ENCODE measurements around the gene NUDT4.
"Not testable (repeated sequence)": the region's sequence is repeated elsewhere in the genome, so short reads cannot be mapped to it uniquely, and the experiment has no call there.

Gene NUDT4

DNA sequence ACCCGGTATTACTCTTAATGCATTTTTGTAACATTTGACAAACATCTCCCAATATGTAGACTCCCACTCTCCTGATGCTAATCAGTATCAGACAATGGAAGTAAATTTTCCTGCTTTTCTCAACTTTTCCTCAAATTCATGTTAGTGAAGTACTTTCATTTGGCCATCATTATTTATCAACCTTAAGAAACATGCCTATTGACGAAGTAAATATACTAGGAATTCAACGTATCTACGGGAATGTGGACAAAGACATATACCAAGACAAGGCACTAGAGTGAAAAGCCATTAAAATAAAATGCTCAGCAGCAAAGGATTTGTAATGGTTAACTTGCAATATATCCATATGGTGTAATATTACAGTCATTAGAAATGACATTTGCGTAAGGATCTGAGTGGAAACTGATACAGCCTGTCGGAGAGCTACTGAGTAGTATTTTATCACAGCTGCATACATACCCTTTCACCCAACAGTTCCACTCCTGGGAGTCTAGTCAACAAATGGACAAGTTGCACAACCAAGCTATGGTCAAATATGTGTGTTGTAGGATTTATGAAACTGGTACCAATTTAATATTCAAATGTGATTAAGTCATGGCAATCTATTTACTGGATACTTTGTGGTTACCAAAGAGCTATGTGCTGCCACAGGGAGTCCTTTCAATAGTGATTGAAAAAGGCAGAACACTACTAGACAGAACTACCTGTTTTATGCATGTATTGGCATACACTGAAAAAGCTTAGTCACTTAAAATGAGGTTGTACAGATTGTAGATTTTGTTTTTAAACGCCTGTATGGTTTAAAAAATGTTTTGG, 26.5 kb downstream of the NUDT4 start:
- no peak overlapping the region for H3K27ac ChIP-seq (ENCODE audit: low read depth, low read length)
- no peaks in the 10 kb centered on the region for H3K9me3 ChIP-seq (ENCODE audit: control insufficient read depth, insufficient read depth, low read length)
- no peak overlapping the region for H3K9ac ChIP-seq (ENCODE audit: low read depth, low read length)
- no peak overlapping the region for H3K4me3 ChIP-seq (ENCODE audit: low read depth, low read length)
- peaks cover 29% of the 10 kb centered on the region for H3K36me3 ChIP-seq (ENCODE audit: control insufficient read depth, insufficient read depth, low read length)
- no peaks in the 10 kb centered on the region for H3K27me3 ChIP-seq (ENCODE audit: control insufficient read depth, insufficient read depth, low read length)
- H3K4me1 ChIP-seq (ENCODE audit: control insufficient read depth, insufficient read depth, low read length) = no peaks in the 10 kb centered on the region

DNA sequence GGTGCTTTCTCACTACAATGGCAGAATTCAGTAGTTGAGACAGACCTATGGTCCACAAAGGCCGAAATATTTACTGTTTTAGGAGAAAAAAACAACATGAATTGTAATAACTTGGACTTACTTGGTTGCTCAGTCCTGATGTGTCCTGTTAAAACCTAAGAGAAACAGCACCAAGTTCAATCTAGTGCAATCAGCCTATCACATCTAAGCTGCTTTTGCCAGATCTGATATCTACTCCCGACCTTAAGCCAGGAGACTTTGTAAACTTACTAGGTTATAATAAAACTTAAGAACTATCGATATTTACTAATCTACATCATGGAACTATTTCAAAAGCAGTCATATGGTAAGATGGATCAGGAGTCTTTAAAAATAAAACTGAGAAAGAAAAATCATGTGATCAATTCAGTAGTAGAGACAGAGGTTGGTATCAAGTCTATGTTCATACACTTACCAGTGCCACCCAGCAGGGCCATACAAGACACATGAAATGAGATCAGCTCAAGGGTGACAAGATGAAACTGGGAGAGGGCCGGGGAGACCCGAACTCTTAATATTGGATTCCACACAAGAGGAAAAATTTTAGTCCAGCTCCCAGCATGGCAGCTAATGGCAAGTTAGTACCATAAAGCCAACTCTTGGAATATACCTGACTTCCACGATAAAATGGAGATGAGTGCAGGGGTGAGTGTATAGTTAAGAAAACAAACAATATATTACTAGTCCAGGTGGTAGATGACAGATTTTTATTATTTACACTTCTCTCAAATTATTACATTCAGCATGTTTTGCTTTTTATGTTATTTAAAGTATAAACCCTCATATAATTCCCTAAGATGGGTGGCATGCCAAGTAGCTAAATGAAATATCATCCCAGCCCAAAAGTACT, 27.5 kb downstream of the NUDT4 start:
- Histone ChIP-seq H3K9me3 (ENCODE audit: control insufficient read depth, insufficient read depth, low read length) (no peaks in the 10 kb centered on the region), H3K36me3 (ENCODE audit: control insufficient read depth, insufficient read depth, low read length) (peaks cover 38% of the 10 kb centered on the region), H3K27ac (ENCODE audit: low read depth, low read length) (no peak overlapping the region), H3K9ac (ENCODE audit: low read depth, low read length) (no peak overlapping the region), H3K27me3 (ENCODE audit: control insufficient read depth, insufficient read depth, low read length) (no peaks in the 10 kb centered on the region), H3K4me1 (ENCODE audit: control insufficient read depth, insufficient read depth, low read length) (no peaks in the 10 kb centered on the region), H3K4me3 (ENCODE audit: low read depth, low read length) (no peak overlapping the region)

DNA sequence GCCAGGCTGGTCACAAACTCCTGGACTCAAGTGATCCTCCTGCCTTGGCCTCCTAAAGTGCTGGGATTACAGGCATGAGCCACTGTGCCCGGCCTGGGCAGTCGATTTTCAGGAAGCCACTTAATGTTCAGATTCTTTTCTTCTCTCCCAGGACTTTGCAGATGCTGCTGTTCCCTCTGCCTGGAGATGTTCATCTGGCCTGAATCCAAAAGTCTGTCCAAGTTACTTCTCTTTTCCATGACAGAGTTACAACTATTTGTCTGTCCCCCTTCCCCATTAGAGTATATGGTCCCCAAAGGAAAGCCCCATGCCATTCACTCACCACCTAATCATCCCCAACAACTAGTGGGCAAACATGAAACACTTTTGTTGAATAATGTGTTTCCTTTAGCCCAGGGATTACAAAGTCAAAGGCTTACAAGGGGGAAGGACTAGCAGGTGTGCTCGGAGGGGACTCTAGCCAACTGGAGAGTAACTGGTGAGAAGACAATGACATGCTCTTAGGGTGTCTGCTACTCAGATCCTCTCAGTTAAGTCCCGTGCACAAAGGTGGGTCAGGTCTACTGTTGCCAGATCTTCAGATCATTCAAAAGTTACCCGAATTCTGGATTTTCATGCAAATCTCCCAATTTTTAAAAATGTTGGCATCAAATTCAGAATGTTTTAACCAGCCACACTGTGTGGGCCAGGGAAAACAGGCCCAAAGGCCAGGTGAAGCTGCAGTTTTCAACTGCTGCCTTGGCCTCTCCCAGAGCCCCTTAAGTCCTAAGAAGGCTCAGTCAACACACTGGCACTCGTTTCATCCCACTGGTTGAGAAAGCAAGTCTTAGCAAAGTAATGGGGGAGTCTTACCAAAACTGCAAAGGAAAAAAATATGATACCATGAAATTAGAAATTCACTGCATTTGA, 29.6 kb downstream of the NUDT4 start:
- H3K36me3 ChIP-seq (ENCODE audit: control insufficient read depth, insufficient read depth, low read length) = peaks cover 44% of the 10 kb centered on the region

GRCh38 chr12:93407963-93408283, 30.2 kb downstream of the NUDT4 start:
- no peaks in the 10 kb centered on the region for H3K4me1 ChIP-seq (ENCODE audit: control insufficient read depth, insufficient read depth, low read length)
- H3K9ac ChIP-seq (ENCODE audit: low read depth, low read length) = no peak overlapping the region
- no peaks in the 10 kb centered on the region for H3K27me3 ChIP-seq (ENCODE audit: control insufficient read depth, insufficient read depth, low read length)
- no peaks in the 10 kb centered on the region for H3K9me3 ChIP-seq (ENCODE audit: control insufficient read depth, insufficient read depth, low read length)
- H3K4me3 ChIP-seq (ENCODE audit: low read depth, low read length) = no peak overlapping the region
- peaks cover 40% of the 10 kb centered on the region for H3K36me3 ChIP-seq (ENCODE audit: control insufficient read depth, insufficient read depth, low read length)
- H3K27ac ChIP-seq (ENCODE audit: low read depth, low read length) = no peak overlapping the region

More for the DNA sequence above, 29.6 kb downstream of the NUDT4 start:
- Histone ChIP-seq H3K4me1 (ENCODE audit: control insufficient read depth, insufficient read depth, low read length) (no peaks in the 10 kb centered on the region), H3K27ac (ENCODE audit: low read depth, low read length) (no peak overlapping the region), H3K27me3 (ENCODE audit: control insufficient read depth, insufficient read depth, low read length) (no peaks in the 10 kb centered on the region), H3K9ac (ENCODE audit: low read depth, low read length) (no peak overlapping the region), H3K9me3 (ENCODE audit: control insufficient read depth, insufficient read depth, low read length) (no peaks in the 10 kb centered on the region), H3K4me3 (ENCODE audit: low read depth, low read length) (no peak overlapping the region)

- Histone ChIP-seq H3K9me3 (ENCODE audit: control insufficient read depth, insufficient read depth, low read length) (no peaks in the 10 kb centered on the region), H3K27me3 (ENCODE audit: control insufficient read depth, insufficient read depth, low read length) (no peaks in the 10 kb centered on the region), H3K9ac (ENCODE audit: low read depth, low read length) (no peak overlapping the region), H3K4me3 (ENCODE audit: low read depth, low read length) (no peak overlapping the region), H3K4me1 (ENCODE audit: control insufficient read depth, insufficient read depth, low read length) (no peaks in the 10 kb centered on the region; the same call in 1 of the 2 replicates), H3K27ac (ENCODE audit: low read depth, low read length) (no peak overlapping the region), H3K36me3 (ENCODE audit: control insufficient read depth, insufficient read depth, low read length) (peaks cover 40% of the 10 kb centered on the region)
Observed at GRCh38 chr12:93408813-93409212, 31.1 kb downstream of the NUDT4 start.

DNA sequence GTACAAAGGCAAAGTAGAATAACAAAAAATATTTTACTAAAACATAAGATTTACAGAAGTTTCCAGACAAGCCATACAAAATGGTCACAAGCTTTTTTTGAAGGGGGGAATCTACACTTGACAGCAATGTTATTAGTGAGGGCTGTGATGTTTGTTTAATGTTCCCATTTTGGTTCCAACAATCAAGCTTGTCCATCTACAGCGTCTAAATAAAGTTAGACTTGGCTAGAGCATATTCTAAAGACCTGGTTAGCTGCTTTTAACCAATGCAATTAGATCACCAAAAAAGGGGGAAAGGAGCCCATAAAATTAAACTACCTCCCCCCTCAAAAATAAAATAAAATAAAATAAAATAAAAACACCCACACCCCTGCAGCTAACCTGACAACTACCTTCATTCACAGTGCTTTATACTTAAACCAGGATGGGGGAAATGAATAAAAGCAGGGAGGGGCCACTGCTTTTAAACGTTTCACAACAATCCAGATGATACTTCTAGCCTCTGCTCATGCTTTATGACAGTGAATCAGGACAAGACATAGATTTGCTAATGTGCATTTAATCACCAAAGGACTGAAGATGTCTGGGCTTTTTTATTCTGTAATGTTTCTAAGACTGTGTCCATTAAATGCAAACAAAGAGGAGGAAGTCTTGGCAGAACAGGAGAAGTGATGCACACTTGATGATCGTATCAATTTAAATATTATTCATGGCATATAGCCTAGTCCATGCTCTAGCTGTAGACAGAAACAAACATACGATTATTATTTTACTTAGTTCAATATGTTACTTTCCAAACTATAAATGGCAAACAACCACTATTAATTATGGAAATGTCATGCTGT, 31.8 kb downstream of the NUDT4 start:
- H3K9ac ChIP-seq (ENCODE audit: low read depth, low read length); H3K4me1 ChIP-seq (ENCODE audit: control insufficient read depth, insufficient read depth, low read length); H3K27me3 ChIP-seq (ENCODE audit: control insufficient read depth, insufficient read depth, low read length); H3K9me3 ChIP-seq (ENCODE audit: control insufficient read depth, insufficient read depth, low read length); H3K4me3 ChIP-seq (ENCODE audit: low read depth, low read length); H3K27ac ChIP-seq (ENCODE audit: low read depth, low read length): not testable (repeated sequence)
- peaks cover 40% of the 10 kb centered on the region for H3K36me3 ChIP-seq (ENCODE audit: control insufficient read depth, insufficient read depth, low read length)

DNA sequence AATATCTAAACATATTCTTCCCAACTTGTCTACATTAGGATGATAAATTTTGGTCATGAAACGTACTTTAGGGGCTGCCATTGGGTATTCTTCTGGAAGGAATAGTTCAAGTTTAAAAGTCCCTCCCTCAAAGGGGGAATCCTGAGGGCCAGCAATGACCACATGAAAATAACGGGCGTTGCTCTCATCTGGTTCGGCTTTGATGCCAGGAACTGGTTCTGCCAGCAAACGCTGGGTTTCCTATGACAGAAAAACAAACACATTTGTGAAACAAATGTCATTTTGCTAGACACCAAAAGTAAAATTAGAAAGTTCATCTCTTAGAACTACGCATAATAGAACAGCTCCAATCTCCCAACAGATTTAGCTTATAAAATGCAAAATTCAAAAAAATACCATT, 33.3 kb downstream of the NUDT4 start:
- not testable (repeated sequence) for H3K4me1 ChIP-seq (ENCODE audit: control insufficient read depth, insufficient read depth, low read length); H3K9me3 ChIP-seq (ENCODE audit: control insufficient read depth, insufficient read depth, low read length); H3K4me3 ChIP-seq (ENCODE audit: low read depth, low read length); H3K27ac ChIP-seq (ENCODE audit: low read depth, low read length); H3K9ac ChIP-seq (ENCODE audit: low read depth, low read length); H3K27me3 ChIP-seq (ENCODE audit: control insufficient read depth, insufficient read depth, low read length)
- peaks cover 40% of the 10 kb centered on the region for H3K36me3 ChIP-seq (ENCODE audit: control insufficient read depth, insufficient read depth, low read length)

DNA sequence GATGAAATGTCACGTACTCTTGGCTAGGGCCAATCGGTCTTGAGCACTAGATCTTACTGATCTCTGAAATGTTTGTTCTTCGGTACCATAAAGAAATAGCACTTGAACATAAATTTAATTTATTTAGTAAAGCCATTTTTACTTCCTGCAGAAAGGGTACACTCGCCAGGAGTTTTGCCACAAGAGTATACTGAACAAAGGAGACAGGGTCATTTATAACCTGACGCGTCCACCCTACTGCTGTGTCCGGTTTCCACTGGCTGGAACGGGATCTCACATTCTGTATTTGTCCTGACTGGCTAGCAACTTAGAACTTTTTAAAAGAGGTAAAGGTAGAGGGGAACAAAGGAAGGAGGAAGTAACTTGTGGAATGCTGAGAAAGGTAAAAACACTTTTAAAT, 34.7 kb downstream of the NUDT4 start:
- peaks cover 35% of the 10 kb centered on the region for H3K36me3 ChIP-seq (ENCODE audit: control insufficient read depth, insufficient read depth, low read length)
- not testable (repeated sequence) for H3K4me1 ChIP-seq (ENCODE audit: control insufficient read depth, insufficient read depth, low read length); H3K27ac ChIP-seq (ENCODE audit: low read depth, low read length); H3K9me3 ChIP-seq (ENCODE audit: control insufficient read depth, insufficient read depth, low read length); H3K27me3 ChIP-seq (ENCODE audit: control insufficient read depth, insufficient read depth, low read length); H3K4me3 ChIP-seq (ENCODE audit: low read depth, low read length); H3K9ac ChIP-seq (ENCODE audit: low read depth, low read length)

- Histone ChIP-seq H3K27ac (ENCODE audit: low read depth, low read length) (no peak overlapping the region), H3K27me3 (ENCODE audit: control insufficient read depth, insufficient read depth, low read length) (no peaks in the 10 kb centered on the region), H3K36me3 (ENCODE audit: control insufficient read depth, insufficient read depth, low read length) (peaks cover 29% of the 10 kb centered on the region), H3K4me3 (ENCODE audit: low read depth, low read length) (no peak overlapping the region), H3K4me1 (ENCODE audit: control insufficient read depth, insufficient read depth, low read length) (peaks cover 7% of the 10 kb centered on the region; the same call in 1 of the 2 replicates), H3K9me3 (ENCODE audit: control insufficient read depth, insufficient read depth, low read length) (no peaks in the 10 kb centered on the region), H3K9ac (ENCODE audit: low read depth, low read length) (no peak overlapping the region)
Observed at GRCh38 chr12:93413064-93413463, 35.3 kb downstream of the NUDT4 start.

Data from HUES48 (cell line).